Tibial nerve (tissue), 4 donors: ENCODE results near the gene CORIN. TPM values are rescaled to one million over a fixed set of nuclear protein-coding genes. Genes with fewer than 3 reads are reported as not detected.

Source experiments
- DNase-seq, 2 donors: peaks; one replicate each; pipeline ENCODE4 v3.0.0-alpha.2; 2019; ENCODE audit warnings: low spot score in 2 of 2
- H3K27ac ChIP-seq, 4 donors: fragments of 200-600 bp; sonication (generic) in 3 of 4; one replicate each; pipeline ENCODE4 v1.5.1; 2017 to 2019; ENCODE audit warnings: mild to moderate bottlenecking in 1 of 4
- H3K27me3 ChIP-seq, 2 donors: fragments of 200-600 bp; sonication (generic) in 1 of 2; one replicate each; pipeline versions ENCODE4 v1.5.1 to v1.6.0; 2017 to 2019
- H3K36me3 ChIP-seq, 3 donors: fragments of 200-600 bp; sonication (generic); one replicate each; pipeline ENCODE4 v1.5.1; 2018 to 2019
- H3K4me1 ChIP-seq, 4 donors: fragments of 200-600 bp; sonication (generic) in 3 of 4; one replicate each; pipeline ENCODE4 v1.5.1; 2017 to 2019
- H3K4me3 ChIP-seq, 4 donors: fragments of 200-600 bp; sonication (generic) in 3 of 4; one replicate each; pipeline ENCODE4 v1.5.1; 2017 to 2019; ENCODE audit warnings: mild to moderate bottlenecking in 1 of 4, moderate library complexity in 1 of 4
- H3K9me3 ChIP-seq, 4 donors: fragments of 200-600 bp; sonication (generic) in 3 of 4; one replicate each; pipeline ENCODE4 v1.5.1; 2017 to 2019
- CTCF ChIP-seq, 5 experiments: fragments of 200-600 bp in 3 of 5; fragments of 450-650 bp in 2 of 5; sonication (generic) in 3 of 5; IDR thresholded peaks; one replicate each; pipeline ENCODE4 v1.5.1; 2016 to 2019; ENCODE audit warnings: antibody characterized with exemption in 5 of 5, mild to moderate bottlenecking in 3 of 5, moderate library complexity in 2 of 5
- EP300 ChIP-seq, 2 donors: sonication (generic); formaldehyde crosslinking; IDR thresholded peaks; one replicate each; pipeline ENCODE4 v1.6.1; 2017; ENCODE audit warnings: antibody characterized with exemption in 2 of 2, mild to moderate bottlenecking in 1 of 2
- POLR2A ChIP-seq, 2 donors: fragments of 450-650 bp; IDR thresholded peaks; one replicate each; pipeline ENCODE4 v1.6.1; 2017; ENCODE audit warnings: antibody characterized with exemption in 2 of 2, mild to moderate bottlenecking in 2 of 2, moderate library complexity in 2 of 2
- WGBS, 2 donors: methylation state at CpG; one replicate each; pipeline ENCODE4 v1.1.5; 2018; 5-methylcytosine and 5-hydroxymethylcytosine counted together
- total RNA-seq, 4 donors: library from RNA; depleted of rRNA; stranded (reverse); fragments of >200 nt; gene quantifications; one replicate each; pipeline ENCODE4 v1.1.0, GENCODE V29; 2016

CORIN gene
- total RNA-seq, 4 donors from 2014 or later: 0.22 to 0.42 TPM; not detected in 2

GRCh38 chr4:47661741-47662140 is 176.1 kb downstream of the CORIN start:
- TF ChIP-seq CTCF (IDR thresholded peaks at IDR 0.05) (no peak), EP300 (IDR thresholded peaks at IDR 0.05) (no peak)
- WGBS, 2 donors: 89 to 94% methylated on average over 1 of the region's 1 CpG
- Histone ChIP-seq H3K4me1 (no peaks in the 10 kb centered on the region), H3K4me3 (no peak overlapping the region), H3K36me3 (no peaks in the 10 kb centered on the region), H3K9me3 (no peaks in the 10 kb centered on the region), H3K27me3 (no peaks in the 10 kb centered on the region), H3K27ac (no peak overlapping the region)
- DNase-seq: no peak

GRCh38 chr4:47659342-47659741 is 178.5 kb downstream of the CORIN start:
- H3K4me3 ChIP-seq: no peak overlapping the region
- no peaks in the 10 kb centered on the region for H3K27me3 ChIP-seq
- no peaks in the 10 kb centered on the region for H3K9me3 ChIP-seq
- 93 to 100% methylated on average over 1 of the region's 1 CpG for WGBS, 2 donors
- TF ChIP-seq EP300 (IDR thresholded peaks at IDR 0.05): no peak
- no peak for TF ChIP-seq POLR2A (IDR thresholded peaks at IDR 0.05)
- no peak for TF ChIP-seq CTCF (IDR thresholded peaks at IDR 0.05)
- H3K36me3 ChIP-seq: no peaks in the 10 kb centered on the region
- H3K27ac ChIP-seq: no peak overlapping the region
- H3K4me1 ChIP-seq: no peaks in the 10 kb centered on the region
- DNase-seq: no peak

- Histone ChIP-seq H3K4me1 (peaks cover 0 to 10% (median 0%) of the 10 kb centered on the region in 4 donors), H3K27ac (no peak overlapping the region), H3K4me3 (no peak overlapping the region), H3K9me3 (no peaks in the 10 kb centered on the region), H3K27me3 (no peaks in the 10 kb centered on the region), H3K36me3 (no peaks in the 10 kb centered on the region)
- WGBS, 2 donors: 91 to 98% methylated on average over 3 of the region's 3 CpGs
- TF ChIP-seq CTCF (IDR thresholded peaks at IDR 0.05) (no peak), POLR2A (IDR thresholded peaks at IDR 0.05) (no peak), EP300 (IDR thresholded peaks at IDR 0.05) (no peak)
- DNase-seq: no peak
Measured at GRCh38 chr4:47654972-47655693, 182.7 kb downstream of the CORIN start.

- 91 to 92% methylated on average over 2 of the region's 2 CpGs for WGBS, 2 donors
- Histone ChIP-seq H3K27ac (no peak overlapping the region), H3K9me3 (no peaks in the 10 kb centered on the region), H3K4me1 (peaks cover 0 to 10% (median 0%) of the 10 kb centered on the region in 4 donors), H3K4me3 (no peak overlapping the region), H3K27me3 (no peaks in the 10 kb centered on the region), H3K36me3 (no peaks in the 10 kb centered on the region)
- DNase-seq: no peak
- TF ChIP-seq POLR2A (IDR thresholded peaks at IDR 0.05) (no peak), CTCF (IDR thresholded peaks at IDR 0.05) (no peak), EP300 (IDR thresholded peaks at IDR 0.05) (no peak)
Measured at GRCh38 chr4:47652092-47652491, 185.8 kb downstream of the CORIN start.

GRCh38 chr4:47651231-47651630 is 186.6 kb downstream of the CORIN start:
- no peak for DNase-seq
- no peaks in the 10 kb centered on the region for H3K36me3 ChIP-seq
- no peak overlapping the region for H3K4me3 ChIP-seq
- TF ChIP-seq CTCF (IDR thresholded peaks at IDR 0.05) (no peak), EP300 (IDR thresholded peaks at IDR 0.05) (no peak), POLR2A (IDR thresholded peaks at IDR 0.05) (no peak)
- 31 to 32% methylated on average over 3 of the region's 3 CpGs for WGBS, 2 donors
- H3K27me3 ChIP-seq: no peaks in the 10 kb centered on the region
- H3K27ac ChIP-seq: no peak overlapping the region
- peaks cover 0 to 14% (median 0%) of the 10 kb centered on the region in 4 donors for H3K4me1 ChIP-seq
- H3K9me3 ChIP-seq: no peaks in the 10 kb centered on the region
